Islet of Langerhans (tissue), 1 donor: ENCODE measurements around the gene MTM1.

Experiments
- FAIRE-seq: peaks from one replicate; lab custom pipeline; 2011; peaks lifted over from hg19 to GRCh38; lab: Jason Lieb, UNC

Gene MTM1

DNA sequence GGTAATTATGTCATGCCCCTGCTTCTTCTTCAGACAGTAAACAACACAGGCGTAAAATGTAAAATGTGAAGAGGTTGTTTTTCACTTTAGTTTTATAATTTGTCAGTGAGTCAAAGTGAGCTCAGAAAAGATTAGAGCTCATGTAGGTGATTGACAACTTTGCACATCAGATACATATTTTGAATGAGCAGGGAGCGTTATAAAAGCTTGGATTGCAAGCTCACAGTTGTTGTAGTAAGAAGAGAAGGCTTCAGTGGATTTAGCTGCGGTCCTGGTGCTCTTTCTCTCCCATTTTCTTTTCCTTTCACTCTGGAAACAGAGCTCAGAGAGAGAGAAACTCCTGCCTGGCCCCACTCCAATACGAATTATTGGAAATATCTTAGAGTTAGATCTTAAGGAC, 151.2 kb downstream of the MTM1 start:
- FAIRE-seq = no peak
